Prostate gland (tissue), 2 donors: Measurements from ENCODE around the gene NXPH1.

ENCODE experiments used
- POLR2AphosphoS5 ChIP-seq: sonication (generic); formaldehyde crosslinking; IDR thresholded peaks from one replicate; pipeline ENCODE4 v1.6.1; 2017; ENCODE audit warnings: antibody characterized with exemption
- TF ChIP-seq, protein P1 (sequence below), 4 experiments: fragments of 200-600 bp in 2 of 4; fragments of 450-650 bp in 2 of 4; sonication (generic) in 2 of 4; IDR thresholded peaks; 1 replicate in 3 of 4; 2 replicates in 1 of 4; pipeline ENCODE4 v1.5.1; 2016 to 2019; ENCODE audit warnings: antibody characterized with exemption in 4 of 4, mild to moderate bottlenecking in 2 of 4, moderate library complexity in 2 of 4

DNA sequence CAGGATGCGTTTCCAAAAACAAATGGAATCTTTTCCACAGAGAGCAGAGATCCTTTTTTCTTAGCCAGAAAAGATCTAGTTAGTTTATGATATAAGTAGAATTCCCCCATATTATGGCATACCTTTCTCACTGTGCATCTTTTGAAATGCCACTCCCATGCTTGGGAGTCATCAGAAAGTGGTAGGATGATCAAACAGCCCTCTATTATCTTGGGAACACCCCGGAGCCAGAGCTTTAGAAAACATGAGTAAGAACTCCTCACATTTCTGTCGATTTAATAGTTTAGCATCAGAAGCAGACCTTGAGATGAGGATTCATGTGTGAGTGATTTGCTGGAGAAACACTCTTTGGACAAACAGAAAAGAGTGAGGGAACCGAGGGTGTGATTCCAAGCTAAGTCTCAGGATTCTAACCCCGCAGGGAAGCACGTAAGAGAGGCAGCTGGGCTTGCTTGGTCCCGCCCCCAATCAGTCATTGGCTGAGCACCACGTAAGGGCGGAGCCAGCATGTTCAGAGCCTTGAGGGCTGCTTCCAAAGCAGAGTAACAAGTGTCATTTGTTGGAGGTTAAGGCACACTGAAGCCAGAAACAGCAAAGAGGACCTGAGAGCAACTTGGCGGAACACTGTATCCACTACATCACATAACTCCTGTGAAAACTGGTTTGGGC, 43.7 kb upstream of the NXPH1 start:
- no peak for TF ChIP-seq POLR2AphosphoS5
- TF ChIP-seq, protein P1, sequence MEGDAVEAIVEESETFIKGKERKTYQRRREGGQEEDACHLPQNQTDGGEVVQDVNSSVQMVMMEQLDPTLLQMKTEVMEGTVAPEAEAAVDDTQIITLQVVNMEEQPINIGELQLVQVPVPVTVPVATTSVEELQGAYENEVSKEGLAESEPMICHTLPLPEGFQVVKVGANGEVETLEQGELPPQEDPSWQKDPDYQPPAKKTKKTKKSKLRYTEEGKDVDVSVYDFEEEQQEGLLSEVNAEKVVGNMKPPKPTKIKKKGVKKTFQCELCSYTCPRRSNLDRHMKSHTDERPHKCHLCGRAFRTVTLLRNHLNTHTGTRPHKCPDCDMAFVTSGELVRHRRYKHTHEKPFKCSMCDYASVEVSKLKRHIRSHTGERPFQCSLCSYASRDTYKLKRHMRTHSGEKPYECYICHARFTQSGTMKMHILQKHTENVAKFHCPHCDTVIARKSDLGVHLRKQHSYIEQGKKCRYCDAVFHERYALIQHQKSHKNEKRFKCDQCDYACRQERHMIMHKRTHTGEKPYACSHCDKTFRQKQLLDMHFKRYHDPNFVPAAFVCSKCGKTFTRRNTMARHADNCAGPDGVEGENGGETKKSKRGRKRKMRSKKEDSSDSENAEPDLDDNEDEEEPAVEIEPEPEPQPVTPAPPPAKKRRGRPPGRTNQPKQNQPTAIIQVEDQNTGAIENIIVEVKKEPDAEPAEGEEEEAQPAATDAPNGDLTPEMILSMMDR (IDR thresholded peaks at IDR 0.05), result no peak
